NCI-H1092 treated with DMSO at 0.1 percent for 48 hours (cell line): ENCODE measurements around the gene DPYSL4.

Source experiments
- DNase-seq: peaks from one replicate; lab custom pipeline; 2025; lab: John Stamatoyannopoulos, UW

The DPYSL4 gene

GRCh38 chr10:132228616-132229015, 41.9 kb downstream of the DPYSL4 start:
- DNase-seq = no peak

- DNase-seq = no peak
Observed at GRCh38 chr10:132229096-132229495, 42.3 kb downstream of the DPYSL4 start.

GRCh38 chr10:132229834-132230556, 43.2 kb downstream of the DPYSL4 start:
- no peak for DNase-seq

- DNase-seq = no peak
Observed at GRCh38 chr10:132230557-132231210, 43.9 kb downstream of the DPYSL4 start.

GRCh38 chr10:132231656-132232022, 44.9 kb downstream of the DPYSL4 start:
- no peak for DNase-seq

GRCh38 chr10:132232023-132232951, 45.5 kb downstream of the DPYSL4 start:
- no peak for DNase-seq

GRCh38 chr10:132232981-132233380, 46.2 kb downstream of the DPYSL4 start:
- no peak for DNase-seq

- no peak for DNase-seq
Observed at GRCh38 chr10:132233501-132234085, 46.8 kb downstream of the DPYSL4 start.

GRCh38 chr10:132234860-132235259, 48.1 kb downstream of the DPYSL4 start:
- no peak for DNase-seq

- no peak for DNase-seq
Observed at GRCh38 chr10:132236161-132236560, 49.4 kb downstream of the DPYSL4 start.

GRCh38 chr10:132236881-132237280, 50.1 kb downstream of the DPYSL4 start:
- DNase-seq = no peak

- no peak for DNase-seq
Observed at GRCh38 chr10:132237396-132237795, 50.6 kb downstream of the DPYSL4 start.

GRCh38 chr10:132237871-132238270, 51.1 kb downstream of the DPYSL4 start:
- DNase-seq = peak; percentile 23

- no peak for DNase-seq
Observed at GRCh38 chr10:132238371-132239125, 51.8 kb downstream of the DPYSL4 start.

- no peak for DNase-seq
Observed at GRCh38 chr10:132239126-132240031, 52.6 kb downstream of the DPYSL4 start.

GRCh38 chr10:132240156-132240555, 53.4 kb downstream of the DPYSL4 start:
- DNase-seq = no peak

GRCh38 chr10:132240581-132240980, 53.8 kb downstream of the DPYSL4 start:
- no peak for DNase-seq

- DNase-seq = no peak
Observed at GRCh38 chr10:132241086-132241485, 54.3 kb downstream of the DPYSL4 start.

GRCh38 chr10:132241496-132241895, 54.7 kb downstream of the DPYSL4 start:
- no peak for DNase-seq

- no peak for DNase-seq
Observed at GRCh38 chr10:132242103-132242840, 55.5 kb downstream of the DPYSL4 start.
